Motor neuron (in vitro differentiated cells): ENCODE data around the gene ABTB2. TPM values are rescaled to one million over a fixed set of nuclear protein-coding genes. Genes with fewer than 3 reads are reported as not detected.

Experiments
- ATAC-seq, 8 experiments: fragments of 200-7000 bp; cut with Tn5 transposase; replicated peaks in 6 of 8; 2 replicates each; pipeline ENCODE4 v1.8.0; 2021; ENCODE audit warnings: mild to moderate bottlenecking in 8 of 8, moderate library complexity in 8 of 8
- H3K27ac ChIP-seq, 2 donors: fragments of 250-450 bp; sonication (Bioruptor Pico); 2 replicates each; pipeline ENCODE4 v1.9.0; 2021; ENCODE audit warnings: antibody characterized with exemption in 2 of 2, mild to moderate bottlenecking in 2 of 2, moderate library complexity in 1 of 2
- H3K4me1 ChIP-seq, 2 donors: fragments of 250-450 bp; sonication (Bioruptor Pico); replicated peaks in 1 of 2; 2 replicates each; pipeline ENCODE4 v1.6.1; 2021; ENCODE audit warnings: antibody characterized with exemption in 2 of 2, mild to moderate bottlenecking in 2 of 2, moderate library complexity in 1 of 2
- H3K4me3 ChIP-seq, 5 donors: fragments of 250-450 bp; sonication (Bioruptor Pico); 2 replicates each; pipeline ENCODE4 v1.9.0; 2021; ENCODE audit warnings: antibody characterized with exemption in 5 of 5, mild to moderate bottlenecking in 5 of 5, moderate library complexity in 4 of 5
- WGBS, 10 experiments: fragments of 450-650 bp; shearing (Covaris generic); methylation state at CpG; one replicate each; pipeline ENCODE4 v1.0.0; 2022; 5-methylcytosine and 5-hydroxymethylcytosine counted together
- in situ Hi-C, 9 experiments: fragments of 400-800 bp; cut with MboI; loops; one replicate each; pipeline ENCODE4 v1.15.0; 2021; ENCODE audit warnings: low sequenced_read_pairs in 9 of 9, low pct_unique_long_range_greater_than_20kb in 2 of 9; ENCODE audit not compliant: unreplicated experiment in 9 of 9
- total RNA-seq, 8 experiments: library from RNA; unstranded; fragments of 300-600 nt; gene quantifications; 2 replicates each; pipeline versions ENCODE4 v1.2.3 to v1.2.4, GENCODE V29; 2022

The ABTB2 gene
- total RNA-seq, 8 experiments from 2014 or later: 3.0 to 5.0 (median 3.7) TPM

- ATAC-seq: no peak
- WGBS, 10 experiments: 86 to 100% (median 90%) methylated on average over 2 to 4 of the region's 4 CpGs; no CpG with 5 or more reads in 4 of the 10 experiments
- H3K27ac ChIP-seq: no peak overlapping the region
- H3K4me3 ChIP-seq: no peak overlapping the region
- in situ Hi-C loops: no loop called here
- H3K4me1 ChIP-seq: peaks cover 31 to 46% of the 10 kb centered on the region in 2 donors
Measured at GRCh38 chr11:34303028-34303570, 54.7 kb downstream of the ABTB2 start.

DNA sequence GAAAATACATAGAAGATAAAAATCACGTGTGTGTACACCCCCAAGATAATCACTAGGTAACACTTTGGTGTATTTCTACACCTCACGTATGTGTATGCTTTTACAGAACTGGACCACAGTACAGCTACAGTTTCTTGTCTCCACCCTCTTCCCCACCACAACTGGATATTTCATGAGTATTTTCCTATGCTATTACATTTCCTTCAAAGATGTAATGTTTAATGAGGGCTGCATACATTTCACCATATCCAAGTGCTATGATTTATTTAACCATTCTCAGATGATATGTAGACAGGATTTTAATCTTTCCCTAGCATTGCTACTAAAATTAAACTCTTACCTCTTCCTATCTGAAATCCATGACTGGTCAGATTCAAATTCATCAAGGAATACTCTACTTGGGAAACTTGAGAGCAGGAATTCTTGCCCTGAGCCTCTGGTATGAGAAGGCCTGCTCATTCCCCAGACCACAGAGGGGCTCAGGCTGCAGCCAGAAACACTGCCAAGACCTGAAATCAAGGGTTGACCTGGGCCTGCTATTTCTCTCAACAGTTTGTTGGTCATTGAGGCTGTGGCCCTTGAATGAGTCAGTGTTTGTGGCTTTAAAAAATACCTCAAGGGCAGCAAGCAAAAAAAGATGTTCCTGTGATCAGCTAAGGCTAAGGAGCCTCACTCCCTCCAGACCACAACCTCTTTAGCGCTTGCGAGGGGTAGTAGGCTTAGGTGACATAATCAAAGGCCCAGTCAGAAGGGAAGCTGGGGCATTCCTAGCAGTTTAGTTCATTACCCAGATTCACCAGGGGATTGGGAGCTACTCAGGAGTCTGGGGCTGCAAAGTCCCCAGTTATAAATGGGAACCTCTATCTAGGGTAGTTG is 55.5 kb downstream of the ABTB2 start:
- Histone ChIP-seq H3K4me1 (peaks cover 31 to 46% of the 10 kb centered on the region in 2 donors), H3K4me3 (no peak overlapping the region), H3K27ac (no peak overlapping the region)
- peak in 5 of 8 experiments; percentile 23 to 61 (median 41) for ATAC-seq
- WGBS, 10 experiments: 56 to 94% (median 78%) methylated on average over 1 to 4 of the region's 4 CpGs; no CpG with 5 or more reads in 2 of the 10 experiments
- in situ Hi-C loops: no loop called here

GRCh38 chr11:34300926-34301295 is 56.9 kb downstream of the ABTB2 start:
- 40 to 100% (median 66%) methylated on average over 1 to 3 of the region's 3 CpGs for WGBS, 10 experiments
- no peak for ATAC-seq
- in situ Hi-C loops: no loop called here
- peak overlapping the region in 1 of 2 donors; percentile 20 for H3K27ac ChIP-seq
- no peak overlapping the region for H3K4me3 ChIP-seq
- peaks cover 31 to 46% of the 10 kb centered on the region in 2 donors for H3K4me1 ChIP-seq

DNA sequence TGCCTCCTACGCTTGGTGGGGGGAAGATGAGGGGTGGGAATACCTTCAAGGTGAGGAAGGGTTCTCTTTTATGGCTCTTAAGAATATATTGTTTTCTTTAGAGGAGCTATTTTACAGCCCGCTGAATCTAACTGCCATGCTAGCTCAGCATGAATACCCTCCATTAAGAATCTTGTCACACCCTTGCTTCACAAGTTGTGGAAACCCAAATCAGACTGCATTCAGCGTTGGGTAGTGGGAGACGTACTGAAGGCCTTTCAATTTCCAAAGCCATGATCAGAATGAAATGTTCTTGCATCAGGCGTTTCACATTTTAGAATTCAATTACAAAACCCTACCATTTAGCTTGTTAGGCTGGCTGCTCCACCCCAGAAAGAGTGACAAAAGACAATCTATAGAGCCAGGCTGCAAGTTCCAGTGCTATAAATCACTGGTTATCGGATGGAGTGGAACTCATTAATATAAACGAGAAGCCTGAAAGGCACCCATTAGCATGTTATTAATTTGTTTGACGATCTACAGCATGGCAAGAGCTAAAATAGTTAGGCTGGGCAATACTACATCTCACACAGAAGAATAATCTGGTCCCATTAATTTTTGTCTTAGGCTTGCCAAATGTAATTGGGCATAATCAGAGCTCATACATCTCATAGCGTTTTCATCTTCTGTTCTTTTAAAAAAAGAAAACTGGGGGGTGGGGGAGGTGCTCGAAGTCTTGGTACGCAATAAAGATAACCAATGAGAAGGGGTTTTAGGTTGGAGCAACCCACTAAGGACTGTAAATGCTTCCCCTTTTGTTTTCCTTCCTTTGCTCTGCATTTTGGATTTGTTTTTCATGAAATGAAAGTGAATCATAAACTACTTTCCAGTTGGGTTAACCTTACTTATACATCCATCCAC is 57.5 kb downstream of the ABTB2 start:
- Histone ChIP-seq H3K4me3 (no peak overlapping the region), H3K27ac (peak overlapping the region; percentile 71 to 74), H3K4me1 (peaks cover 31 to 46% of the 10 kb centered on the region in 2 donors)
- 28 to 92% (median 65%) methylated on average over 1 to 11 of the region's 11 CpGs for WGBS, 10 experiments
- ATAC-seq: peak in 5 of 8 experiments; percentile 68 to 82 (median 75)
- in situ Hi-C loops: no loop called here

DNA sequence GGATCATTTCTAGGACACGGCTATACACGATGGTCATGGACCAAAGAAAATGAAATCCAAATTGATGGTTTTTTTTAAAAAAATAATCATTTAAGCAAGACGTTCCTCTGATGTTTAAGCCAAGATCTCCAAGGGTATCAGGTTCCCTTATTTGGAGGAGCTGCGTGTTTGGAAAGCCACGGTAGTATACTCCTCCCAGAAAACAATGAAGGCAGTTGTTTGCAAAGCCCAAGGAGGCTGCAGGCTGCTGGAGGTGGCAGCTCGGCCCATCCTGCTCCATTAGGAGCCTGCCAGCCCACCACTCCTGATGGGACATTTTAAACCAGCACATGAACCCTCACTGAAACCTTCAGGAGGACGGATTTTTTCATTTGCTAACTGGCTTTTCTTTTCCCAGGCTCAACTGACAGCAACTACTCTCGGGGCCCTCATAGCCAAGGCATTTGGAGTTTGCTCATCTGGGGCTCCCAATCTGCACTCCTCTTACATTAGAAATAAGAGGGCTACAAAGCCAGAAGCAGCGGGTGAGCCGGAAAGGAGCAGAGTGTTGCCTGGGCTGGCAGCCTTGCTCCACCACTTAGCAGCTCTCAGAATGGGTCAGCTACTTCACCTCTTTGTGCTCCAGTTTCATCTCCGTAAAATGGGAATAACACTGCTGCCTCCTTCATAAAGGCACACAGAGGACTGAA is 58.4 kb downstream of the ABTB2 start:
- peak in 5 of 8 experiments; percentile 19 to 53 (median 44) for ATAC-seq
- Histone ChIP-seq H3K4me1 (peaks cover 31 to 46% of the 10 kb centered on the region in 2 donors), H3K4me3 (no peak overlapping the region), H3K27ac (peak overlapping the region; percentile 71 to 74)
- WGBS, 10 experiments: 26 to 88% (median 56%) methylated on average over 2 to 10 of the region's 11 CpGs; no CpG with 5 or more reads in 1 of the 10 experiments
- in situ Hi-C loops: no loop called here

GRCh38 chr11:34298871-34299270 is 58.9 kb downstream of the ABTB2 start:
- no peak overlapping the region for H3K27ac ChIP-seq
- H3K4me3 ChIP-seq: no peak overlapping the region
- ATAC-seq: no peak
- WGBS, 10 experiments: 13 to 88% (median 75%) methylated on average over 1 to 2 of the region's 2 CpGs
- in situ Hi-C loops: no loop called here
- peaks cover 31 to 46% of the 10 kb centered on the region in 2 donors for H3K4me1 ChIP-seq

DNA sequence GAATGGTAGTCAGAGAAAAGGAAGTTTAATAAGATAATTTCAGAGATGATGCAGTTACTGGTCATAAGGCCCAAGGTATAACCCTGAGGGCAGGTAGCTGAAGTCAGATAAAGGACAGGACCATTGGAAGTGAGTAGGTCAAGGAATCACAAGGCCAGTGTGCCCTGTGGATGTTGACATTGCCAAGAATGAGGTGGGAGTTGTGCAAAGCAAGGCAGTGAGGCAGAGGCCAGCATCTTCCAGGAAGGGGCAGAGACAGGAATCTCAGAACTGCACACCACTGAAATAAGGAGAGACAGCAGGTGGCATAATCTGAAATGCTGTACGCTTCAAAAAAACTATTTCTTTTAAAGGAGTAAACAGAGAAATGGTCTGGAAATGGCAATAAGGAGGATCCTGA is 61.4 kb downstream of the ABTB2 start:
- 60 to 100% (median 82%) methylated on average over 1 of the region's 1 CpG; no CpG with 5 or more reads in 6 of the 10 experiments for whole genome bisulfite sequencing, 10 experiments
- no peak for ATAC-seq
- no peak overlapping the region for H3K4me3 ChIP-seq

DNA sequence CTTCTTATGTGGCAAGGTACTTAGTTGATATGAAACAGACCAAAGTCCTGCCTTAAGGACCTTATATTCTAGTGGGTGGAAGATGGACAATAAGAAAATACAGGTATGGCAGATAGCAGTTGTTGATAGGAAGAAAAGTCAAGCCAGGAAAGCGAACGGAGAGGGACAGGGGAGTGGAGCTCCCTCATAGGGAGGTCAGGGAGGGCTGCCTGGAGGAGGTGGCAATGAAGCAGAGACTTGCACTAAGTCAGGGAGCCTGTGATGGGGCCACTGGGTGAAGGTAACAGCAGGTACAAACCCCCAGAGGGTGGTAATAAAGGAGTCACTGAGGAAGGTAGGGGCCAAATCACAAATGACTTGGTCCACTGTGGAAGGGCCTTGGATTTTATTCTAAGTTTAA is 65.3 kb downstream of the ABTB2 start:
- ATAC-seq: no peak
- WGBS, 10 experiments: 33 to 90% (median 50%) methylated on average over 2 of the region's 2 CpGs; no CpG with 5 or more reads in 5 of the 10 experiments
- no peak overlapping the region for H3K4me3 ChIP-seq
- in situ Hi-C loops: no loop called here
- H3K4me1 ChIP-seq: peaks cover 20 to 30% of the 10 kb centered on the region in 2 donors
- H3K27ac ChIP-seq: no peak overlapping the region

More for the DNA sequence above, 61.4 kb downstream of the ABTB2 start:
- in situ Hi-C loops: no loop called here
- Histone ChIP-seq H3K27ac (no peak overlapping the region), H3K4me1 (peaks cover 28 to 30% of the 10 kb centered on the region in 2 donors)

DNA sequence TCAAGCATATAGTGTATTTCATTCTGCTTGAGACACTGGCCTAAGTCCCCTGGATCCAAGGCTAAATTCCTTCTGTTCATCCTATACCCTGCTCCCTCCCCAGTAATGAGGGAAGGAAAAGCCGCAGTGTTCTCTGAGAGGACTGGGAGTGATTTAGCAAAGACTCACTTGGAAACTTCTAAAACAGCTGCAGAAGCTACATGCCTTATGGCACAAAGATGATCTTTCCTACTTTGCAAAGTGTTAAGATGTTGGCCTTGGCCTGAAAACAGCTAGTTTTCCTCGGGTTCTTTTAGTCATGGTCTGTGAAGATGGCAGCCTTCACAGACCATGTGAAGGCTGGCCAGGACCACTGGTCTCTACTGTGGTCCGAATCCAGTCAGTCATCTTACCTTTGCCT is 65.7 kb downstream of the ABTB2 start:
- WGBS, 10 experiments: 33 to 100% (median 83%) methylated on average over 1 to 3 of the region's 3 CpGs; no CpG with 5 or more reads in 1 of the 10 experiments
- Histone ChIP-seq H3K4me3 (no peak overlapping the region), H3K27ac (no peak overlapping the region), H3K4me1 (peaks cover 24 to 35% of the 10 kb centered on the region in 2 donors)
- in situ Hi-C loops: no loop called here
- ATAC-seq: no peak

DNA sequence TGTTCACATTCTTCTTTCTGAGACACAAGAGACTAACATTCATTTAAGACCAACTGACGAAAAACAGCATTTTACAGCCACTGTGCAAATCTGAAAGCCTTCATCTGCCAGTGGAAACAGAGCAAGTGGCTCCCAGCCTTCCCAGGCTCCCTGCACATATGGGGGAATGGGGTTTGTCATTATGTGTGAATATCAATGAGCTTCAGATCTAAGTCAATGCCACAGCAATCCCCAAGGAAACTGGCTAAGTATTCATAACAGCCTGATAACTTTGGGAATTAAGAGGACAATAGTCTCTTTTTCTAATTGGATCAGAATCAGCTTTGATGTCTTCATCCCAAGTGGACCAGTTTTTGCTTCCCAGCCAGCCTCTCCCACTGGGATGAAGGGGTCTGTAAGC is 66.9 kb downstream of the ABTB2 start:
- peaks cover 27 to 37% of the 10 kb centered on the region in 2 donors for H3K4me1 ChIP-seq
- no peak overlapping the region for H3K4me3 ChIP-seq
- no peak overlapping the region for H3K27ac ChIP-seq
- in situ Hi-C loops: no loop called here
- ATAC-seq: no peak
- WGBS, 10 experiments: 0% methylated on average over 1 of the region's 1 CpG; no CpG with 5 or more reads in 6 of the 10 experiments

DNA sequence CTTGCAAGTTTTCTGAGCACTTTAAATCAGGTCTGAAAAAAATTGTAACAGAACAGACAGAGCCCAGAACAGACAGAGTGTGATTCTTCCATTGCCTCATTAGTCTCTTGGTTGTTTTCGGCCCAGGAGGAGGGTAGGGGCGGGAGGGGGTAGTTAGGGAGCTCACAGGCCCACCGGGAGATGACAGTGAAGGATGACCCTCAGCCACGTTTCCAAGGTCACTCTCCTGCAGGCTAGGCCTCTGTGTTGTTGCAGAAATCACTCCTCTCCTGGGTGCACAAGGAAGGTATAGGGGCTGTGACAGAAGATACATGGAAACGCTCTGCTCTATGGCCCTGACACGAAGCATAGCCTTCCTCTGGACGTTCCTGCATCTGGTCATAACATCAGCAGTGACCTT is 69.3 kb downstream of the ABTB2 start:
- peaks cover 51 to 62% of the 10 kb centered on the region in 2 donors for H3K4me1 ChIP-seq
- peak in 5 of 8 experiments; percentile 65 to 79 (median 77) for ATAC-seq
- no peak overlapping the region for H3K4me3 ChIP-seq
- peak overlapping the region; percentile 82 to 88 for H3K27ac ChIP-seq
- in situ Hi-C loops: no loop called here
- WGBS, 10 experiments: 0 to 100% (median 14%) methylated on average over 1 to 5 of the region's 7 CpGs; no CpG with 5 or more reads in 3 of the 10 experiments

GRCh38 chr11:34284811-34285481 is 72.9 kb downstream of the ABTB2 start:
- peak in 5 of 8 experiments; percentile 77 to 87 (median 84) for ATAC-seq
- H3K27ac ChIP-seq: peak overlapping the region; percentile 74 to 77
- WGBS, 10 experiments: 50 to 100% (median 67%) methylated on average over 1 to 5 of the region's 17 CpGs; no CpG with 5 or more reads in 5 of the 10 experiments
- in situ Hi-C loops: no loop called here
- H3K4me1 ChIP-seq: peaks cover 52 to 55% of the 10 kb centered on the region in 2 donors
- H3K4me3 ChIP-seq: no peak overlapping the region
